HL-60 (cell line): ENCODE data around the gene TUBA1C.

Experiments
- DNase-seq, 2 experiments: peaks; one replicate each; pipeline ENCODE4 v3.0.0-alpha.2; 2010 to 2020; ENCODE audit warnings: low read depth in 1 of 2, low spot score in 1 of 2
- H3K27ac ChIP-seq: fragments of 250-450 bp; sonication (Bioruptor Pico); replicated peaks from 2 replicates; pipeline ENCODE4 v1.5.1; 2020; ENCODE audit warnings: mild to moderate bottlenecking, moderate library complexity
- H3K27me3 ChIP-seq: fragments of 250-450 bp; sonication (Bioruptor Pico); 2 replicates; pipeline ENCODE4 v1.5.1; 2021; ENCODE audit warnings: mild to moderate bottlenecking, moderate library complexity; ENCODE audit not compliant: insufficient read depth, poor library complexity, severe bottlenecking
- H3K4me3 ChIP-seq: replicated peaks from 2 replicates; pipeline ENCODE4 v1.5.1; 2011; ENCODE audit warnings: mild to moderate bottlenecking, control low read depth, low read length; ENCODE audit not compliant: insufficient read depth
- CTCF ChIP-seq: IDR thresholded peaks from one replicate; pipeline ENCODE4 v1.5.1; 2011; ENCODE audit warnings: low read length, control low read depth, inconsistent platforms; ENCODE audit not compliant: insufficient read depth
- GABPA ChIP-seq: IDR thresholded peaks from 2 replicates; pipeline ENCODE4 v1.6.1; 2012; ENCODE audit warnings: low read depth
- POLR2AphosphoS5 ChIP-seq: IDR thresholded peaks from 2 replicates; pipeline ENCODE4 v1.6.1; 2012; ENCODE audit warnings: low read depth
- REST ChIP-seq: IDR thresholded peaks from 2 replicates; pipeline ENCODE4 v1.6.1; 2012; ENCODE audit warnings: low read depth; ENCODE audit not compliant: insufficient replicate concordance
- SPI1 ChIP-seq: IDR thresholded peaks from 2 replicates; pipeline ENCODE4 v1.6.1; 2012; ENCODE audit warnings: low read depth, mild to moderate bottlenecking, borderline replicate concordance

The TUBA1C gene

GRCh38 chr12:49298160-49298559 is 33.3 kb downstream of the TUBA1C start:
- TF ChIP-seq POLR2AphosphoS5 (no peak), GABPA (no peak), SPI1 (no peak), CTCF (peak; percentile 14)
- Histone ChIP-seq H3K4me3 (no peak overlapping the region), H3K27ac (no peak overlapping the region), H3K27me3 (peaks cover 43% of the 10 kb centered on the region)
- DNase-seq = peak in 1 of 2 experiments; percentile 36

- DNase-seq = no peak
These were observed 36.9 kb downstream of the TUBA1C start for GRCh38 chr12:49301760-49302159.

GRCh38 chr12:49304161-49304560 is 39.3 kb downstream of the TUBA1C start:
- Histone ChIP-seq H3K27ac (no peak overlapping the region), H3K4me3 (no peak overlapping the region), H3K27me3 (no peaks in the 10 kb centered on the region)
- no peak for DNase-seq
- no peak for TF ChIP-seq SPI1
- no peak for TF ChIP-seq POLR2AphosphoS5
- TF ChIP-seq CTCF = no peak
- no peak for TF ChIP-seq REST
- no peak for TF ChIP-seq GABPA

More at GRCh38 chr12:49301760-49302159, 36.9 kb downstream of the TUBA1C start:
- H3K27me3 ChIP-seq = peaks cover 12% of the 10 kb centered on the region
- H3K4me3 ChIP-seq = no peak overlapping the region
- TF ChIP-seq SPI1 (no peak), REST (no peak), CTCF (no peak), GABPA (no peak), POLR2AphosphoS5 (no peak)
- H3K27ac ChIP-seq = no peak overlapping the region

- Histone ChIP-seq H3K27ac (no peak overlapping the region), H3K27me3 (no peaks in the 10 kb centered on the region), H3K4me3 (no peak overlapping the region)
- no peak for DNase-seq
- no peak for TF ChIP-seq CTCF
- no peak for TF ChIP-seq SPI1
- TF ChIP-seq GABPA = no peak
- TF ChIP-seq POLR2AphosphoS5 = no peak
- no peak for TF ChIP-seq REST
These were observed 41.1 kb downstream of the TUBA1C start for GRCh38 chr12:49305762-49306510.
